HG02852 (cell line): Measurements from ENCODE around the gene TIGAR.
A peak's percentile ranks its signal among the peaks of the same experiment; 100 is the strongest.

Experiments
- ATAC-seq: cut with Tn5 transposase; IDR thresholded peaks from one replicate; pipeline ENCODE4 v1.9.1; 2021; ENCODE audit warnings: mild to moderate bottlenecking, moderate library complexity; ENCODE audit not compliant: unreplicated experiment

TIGAR gene

GRCh38 chr12:4303750-4304149 is 17.3 kb upstream of the TIGAR start:
- no peak for ATAC-seq

- no peak for ATAC-seq
Observed at GRCh38 chr12:4307593-4308333, 13.2 kb upstream of the TIGAR start.

- ATAC-seq = no peak
Observed at GRCh38 chr12:4308334-4308950, 12.6 kb upstream of the TIGAR start.

GRCh38 chr12:4311776-4312175 is 9.2 kb upstream of the TIGAR start:
- no peak for ATAC-seq

GRCh38 chr12:4312251-4312650 is 8.8 kb upstream of the TIGAR start:
- no peak for ATAC-seq

- peak; percentile 38 for ATAC-seq
Observed at GRCh38 chr12:4320497-4320852, 538 bp upstream of the TIGAR start.

- no peak for ATAC-seq
Observed at GRCh38 chr12:4322726-4323125, 1.7 kb downstream of the TIGAR start.

- no peak for ATAC-seq
Observed at GRCh38 chr12:4323396-4323795, 2.4 kb downstream of the TIGAR start.

- ATAC-seq = no peak
Observed at GRCh38 chr12:4324366-4324765, 3.4 kb downstream of the TIGAR start.

- ATAC-seq = no peak
Observed at GRCh38 chr12:4325966-4326365, 5.0 kb downstream of the TIGAR start.

- ATAC-seq = no peak
Observed at GRCh38 chr12:4327293-4327692, 6.3 kb downstream of the TIGAR start.

GRCh38 chr12:4330203-4330602 is 9.2 kb downstream of the TIGAR start:
- no peak for ATAC-seq

- no peak for ATAC-seq
Observed at GRCh38 chr12:4331221-4331620, 10.2 kb downstream of the TIGAR start.

GRCh38 chr12:4331842-4332241 is 10.8 kb downstream of the TIGAR start:
- ATAC-seq = no peak

- ATAC-seq = no peak
Observed at GRCh38 chr12:4346931-4347330, 25.9 kb downstream of the TIGAR start.

- ATAC-seq = no peak
Observed at GRCh38 chr12:4353785-4354208, 32.8 kb downstream of the TIGAR start.

- ATAC-seq = no peak
Observed at GRCh38 chr12:4355156-4356040, 34.4 kb downstream of the TIGAR start.

GRCh38 chr12:4356041-4356327 is 35.0 kb downstream of the TIGAR start:
- ATAC-seq = no peak

GRCh38 chr12:4366090-4366489 is 45.1 kb downstream of the TIGAR start:
- ATAC-seq = no peak

GRCh38 chr12:4369548-4369947 is 48.5 kb downstream of the TIGAR start:
- ATAC-seq = no peak

- no peak for ATAC-seq
Observed at GRCh38 chr12:4370265-4370664, 49.3 kb downstream of the TIGAR start.

- no peak for ATAC-seq
Observed at GRCh38 chr12:4372653-4373052, 51.6 kb downstream of the TIGAR start.
